Measurements from ENCODE around the gene ANO5. TPM values are rescaled to one million over a fixed set of nuclear protein-coding genes. Genes with fewer than 3 reads are reported as not detected.

The ANO5 gene
- total and polyA plus RNA-seq, 2 of the 8 experiments (the other 6 are each of a cell fraction or from before 2014, with no cell fraction given), result 2.6 to 5.0 TPM

DNA sequence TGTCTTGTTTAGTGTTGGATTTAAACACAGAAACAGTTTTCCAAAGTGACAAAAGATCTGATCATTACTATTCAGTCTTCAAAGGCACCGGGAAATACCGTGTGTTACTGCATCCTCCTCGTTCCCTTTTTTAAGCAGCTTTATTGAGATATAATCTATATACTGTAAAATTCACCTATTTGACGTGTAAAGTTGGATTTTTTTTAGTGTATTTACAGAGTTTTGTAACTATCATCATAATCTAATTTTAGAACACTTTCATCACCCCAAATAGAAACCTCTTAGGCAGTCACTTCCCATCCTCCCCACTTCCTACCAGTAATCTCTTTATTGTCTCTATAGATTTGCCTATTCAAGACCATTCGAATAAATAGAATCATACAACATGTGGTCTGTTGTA lies 1.4 kb downstream of the ANO5 start:
- H2BK12ac ChIP-seq (ENCODE audit: low read depth, low read length), result no peak overlapping the region
- H3K4me2 ChIP-seq (ENCODE audit: insufficient read depth in 1 of 2, low read depth in 2 of 2, low read length in 2 of 2), result peak overlapping the region; percentile 81 to 93
- DNase-seq (ENCODE audit: low read depth in 1 of 2, low spot score in 2 of 2) (no peak), FAIRE-seq (no peak)
- H3K14ac ChIP-seq (ENCODE audit: insufficient read length), result no peak overlapping the region
- H3K79me1 ChIP-seq (ENCODE audit: low read depth, low read length), result peaks cover 4% of the 10 kb centered on the region; the same call in 1 of the 2 replicates
- no peaks in the 10 kb centered on the region; a peak in 1 of 8 replicates for H3K36me3 ChIP-seq (ENCODE audit: control insufficient read depth in 2 of 4, insufficient read depth in 4 of 4, low read length in 3 of 4)
- H3K4me3 ChIP-seq (ENCODE audit: extremely low read depth in 1 of 4, insufficient read depth in 2 of 4, low read depth in 3 of 4, low read length in 4 of 4), result peak overlapping the region in 3 of 4 experiments; percentile 74 to 90 (median 77); a peak in 5 of 8 replicates
- H2AK5ac ChIP-seq (ENCODE audit: low read depth, low read length), result no peak overlapping the region
- no peak overlapping the region for H3K56ac ChIP-seq (replicated peaks; ENCODE audit: insufficient read length, low read depth, low read length)
- no peaks in the 10 kb centered on the region for H3K9me3 ChIP-seq (ENCODE audit: insufficient read depth in 2 of 2, low read depth in 1 of 2, low read length in 1 of 2)
- H2BK20ac ChIP-seq (ENCODE audit: low read length), result no peak overlapping the region
- H3K27ac ChIP-seq (ENCODE audit: low read depth, low read length), result no peak overlapping the region
- no peak overlapping the region for H3K4ac ChIP-seq (replicated peaks; ENCODE audit: insufficient read length, low read depth, low read length)
- H4K8ac ChIP-seq (ENCODE audit: extremely low read depth, insufficient read depth, low read length), result no peak overlapping the region
- no peak overlapping the region for H4K5ac ChIP-seq (ENCODE audit: insufficient read length, low read depth, low read length)
- no peak overlapping the region for H3K18ac ChIP-seq (ENCODE audit: extremely low read depth, low read length)
- no peak for TF ChIP-seq CEBPB (IDR thresholded peaks at IDR 0.05; ENCODE audit: low read depth, low read length)
- TF ChIP-seq KDM5A (IDR thresholded peaks at IDR 0.05; ENCODE audit: low read length), result no peak
- TF ChIP-seq ASH2L (IDR thresholded peaks at IDR 0.05; ENCODE audit: low read length), result no peak
- no peak for TF ChIP-seq RFX5 (IDR thresholded peaks at IDR 0.05; ENCODE audit: borderline replicate concordance, low read depth, low read length)
- H3K4me1 ChIP-seq (replicated peaks in 1 of 4; ENCODE audit: control insufficient read depth in 3 of 4, insufficient read depth in 4 of 4, low read length in 3 of 4), result peaks cover 0 to 6% (median 3%) of the 10 kb centered on the region in 4 experiments; a peak in 2 of 7 replicates
- no peak overlapping the region for H3K23ac ChIP-seq (ENCODE audit: insufficient read length)
- no peak overlapping the region for H2AFZ ChIP-seq (ENCODE audit: low read length)
- no peak overlapping the region for H2BK5ac ChIP-seq (ENCODE audit: low read depth, low read length)
- H4K91ac ChIP-seq (replicated peaks; ENCODE audit: insufficient read length, low read length), result no peak overlapping the region
- WGBS, 2 experiments (ENCODE audit: extremely low coverage in 1 of 2, insufficient coverage in 1 of 2, insufficient read length in 1 of 2, insufficient replicate concordance in 2 of 2, low coverage in 1 of 2, low lambda C conversion rate in 2 of 2, missing lambda C conversion rate in 1 of 2), result 49% methylated on average over 5 of the region's 5 CpGs; no CpG with 5 or more reads in 1 of the 2 experiments
- H3K27me3 ChIP-seq (replicated peaks in 1 of 4; ENCODE audit: control insufficient read depth in 3 of 4, extremely low read depth in 1 of 4, insufficient read depth in 3 of 4, low read length in 3 of 4), result no peaks in the 10 kb centered on the region
- ChIA-PET CTCF (ENCODE audit: partially characterized antibody) (interaction anchor here (1.1 to 1.6 kb wide), 5 partner anchors 18 to 110 kb away, joined by 3 to 7 read pairs (median 3); no protein-coding TSS in a partner anchor), POLR2A (ENCODE audit: partially characterized antibody) (no interaction called here)
- H2BK15ac ChIP-seq (ENCODE audit: low read length), result no peak overlapping the region
- H2BK120ac ChIP-seq (replicated peaks; ENCODE audit: low read depth, low read length), result no peak overlapping the region
- peaks cover 3 to 4% of the 10 kb centered on the region in 2 experiments for H4K20me1 ChIP-seq (replicated peaks in 1 of 2; ENCODE audit: control insufficient read depth in 1 of 2, insufficient read depth in 2 of 2, low read length in 2 of 2)
- H3K9ac ChIP-seq (replicated peaks in 1 of 4; ENCODE audit: extremely low read depth in 1 of 4, low read depth in 3 of 4, low read length in 3 of 4), result no peak overlapping the region
- H3K79me2 ChIP-seq (ENCODE audit: control insufficient read depth in 1 of 2, insufficient read depth in 2 of 2, low read length in 2 of 2), result peaks cover 0 to 42% of the 10 kb centered on the region in 2 experiments; a peak in 2 of 4 replicates
- H3K23me2 ChIP-seq (ENCODE audit: low read depth, low read length), result peaks cover 9% of the 10 kb centered on the region

Data from H1 (cell line).